Measurements from ENCODE around the gene CD28. TPM values are rescaled to one million over a fixed set of nuclear protein-coding genes. Genes with fewer than 3 reads are reported as not detected.

CD28 gene
- polyA plus RNA-seq, 4 donors, result 1.3 to 2.3 (median 2.0) TPM

GRCh38 chr2:203711399-203711798 lies 5.0 kb downstream of the CD28 start:
- no peak for DNase-seq (ENCODE audit: low read depth in 4 of 4, low spot score in 3 of 4)

- no peak for DNase-seq (ENCODE audit: low read depth in 4 of 4, low spot score in 3 of 4)
Measured at GRCh38 chr2:203713381-203713780, 6.9 kb downstream of the CD28 start.

GRCh38 chr2:203714112-203714511 lies 7.7 kb downstream of the CD28 start:
- no peak for DNase-seq (ENCODE audit: low read depth in 4 of 4, low spot score in 3 of 4)

- no peak for DNase-seq (ENCODE audit: low read depth in 4 of 4, low spot score in 3 of 4)
Measured at GRCh38 chr2:203715744-203716143, 9.3 kb downstream of the CD28 start.

GRCh38 chr2:203718087-203718486 lies 11.6 kb downstream of the CD28 start:
- DNase-seq (ENCODE audit: low read depth in 4 of 4, low spot score in 3 of 4), result no peak

GRCh38 chr2:203719456-203720410 lies 13.3 kb downstream of the CD28 start:
- no peak for DNase-seq (ENCODE audit: low read depth in 4 of 4, low spot score in 3 of 4)

- no peak for DNase-seq (ENCODE audit: low read depth in 4 of 4, low spot score in 3 of 4)
Measured at GRCh38 chr2:203720915-203721672, 14.7 kb downstream of the CD28 start.

- DNase-seq (ENCODE audit: low read depth in 4 of 4, low spot score in 3 of 4), result no peak
Measured at GRCh38 chr2:203721781-203722300, 15.4 kb downstream of the CD28 start.

GRCh38 chr2:203722411-203722810 lies 16.0 kb downstream of the CD28 start:
- DNase-seq (ENCODE audit: low read depth in 4 of 4, low spot score in 3 of 4), result no peak

GRCh38 chr2:203728321-203728720 lies 21.9 kb downstream of the CD28 start:
- no peak for DNase-seq (ENCODE audit: low read depth in 4 of 4, low spot score in 3 of 4)

- DNase-seq (ENCODE audit: low read depth in 4 of 4, low spot score in 3 of 4), result no peak
Measured at GRCh38 chr2:203730076-203730729, 23.8 kb downstream of the CD28 start.

- DNase-seq (ENCODE audit: low read depth in 4 of 4, low spot score in 3 of 4), result no peak
Measured at GRCh38 chr2:203730883-203731282, 24.4 kb downstream of the CD28 start.

- no peak for DNase-seq (ENCODE audit: low read depth in 4 of 4, low spot score in 3 of 4)
Measured at GRCh38 chr2:203732092-203732952, 25.9 kb downstream of the CD28 start.

GRCh38 chr2:203732953-203733510 lies 26.6 kb downstream of the CD28 start:
- no peak for DNase-seq (ENCODE audit: low read depth in 4 of 4, low spot score in 3 of 4)

GRCh38 chr2:203733684-203734083 lies 27.2 kb downstream of the CD28 start:
- no peak for DNase-seq (ENCODE audit: low read depth in 4 of 4, low spot score in 3 of 4)

- DNase-seq (ENCODE audit: low read depth in 4 of 4, low spot score in 3 of 4), result no peak
Measured at GRCh38 chr2:203734276-203734983, 28.0 kb downstream of the CD28 start.

- no peak for DNase-seq (ENCODE audit: low read depth in 4 of 4, low spot score in 3 of 4)
Measured at GRCh38 chr2:203737360-203737759, 30.9 kb downstream of the CD28 start.

GRCh38 chr2:203739351-203739750 lies 32.9 kb downstream of the CD28 start:
- no peak for DNase-seq (ENCODE audit: low read depth in 4 of 4, low spot score in 3 of 4)

GRCh38 chr2:203740871-203741281 lies 34.4 kb downstream of the CD28 start:
- DNase-seq (ENCODE audit: low read depth in 4 of 4, low spot score in 3 of 4), result no peak
